ENCODE data around the gene SELENOH. TPM values are rescaled to one million over a fixed set of nuclear protein-coding genes. Genes with fewer than 3 reads are reported as not detected.

The SELENOH gene
- total and polyA plus RNA-seq, 2 of the 8 experiments (the other 6 are each of a cell fraction or from before 2014, with no cell fraction given) = 243 to 264 TPM

- TF ChIP-seq CHD7 (IDR thresholded peaks at IDR 0.05; ENCODE audit: insufficient replicate concordance, low read length) (peak; percentile 45), SP2 (IDR thresholded peaks at IDR 0.05; ENCODE audit: low read length) (no peak), KDM4A (IDR thresholded peaks at IDR 0.05; ENCODE audit: low read depth, low read length, severe bottlenecking) (no peak), CREB1 (IDR thresholded peaks at IDR 0.05) (peak; percentile 54; the same call in 1 of the 2 replicates), POLR2AphosphoS5 (IDR thresholded peaks at IDR 0.05; ENCODE audit: low read depth, low read length) (peak; percentile 81), JUN (IDR thresholded peaks at IDR 0.05; ENCODE audit: low read depth, low read length) (0 out of 2 replicates have a peak, but pooled peaks have one; percentile 12), SAP30 (IDR thresholded peaks at IDR 0.05; ENCODE audit: insufficient read depth, insufficient replicate concordance, low read length) (no peak)
Observed at GRCh38 chr11:57761301-57762234, 20.3 kb downstream of the SELENOH start, which contains the start of gene CTNND1 (continued).
